Esophagus squamous epithelium (tissue), 4 donors: ENCODE measurements around the gene TOB1.

Experiments used
- POLR2A ChIP-seq, 4 donors: fragments of 450-650 bp; IDR thresholded peaks; one replicate each; pipeline ENCODE4 v1.6.1; 2017; ENCODE audit warnings: antibody characterized with exemption in 4 of 4, mild to moderate bottlenecking in 4 of 4, moderate library complexity in 3 of 4
- TF ChIP-seq, protein P1 (sequence below), 6 experiments: fragments of 450-650 bp in 4 of 6; fragments of 200-600 bp in 2 of 6; sonication (generic) in 2 of 6; IDR thresholded peaks; one replicate each; pipeline ENCODE4 v1.5.1; 2016 to 2019; ENCODE audit warnings: antibody characterized with exemption in 6 of 6, mild to moderate bottlenecking in 4 of 6, moderate library complexity in 4 of 6

DNA sequence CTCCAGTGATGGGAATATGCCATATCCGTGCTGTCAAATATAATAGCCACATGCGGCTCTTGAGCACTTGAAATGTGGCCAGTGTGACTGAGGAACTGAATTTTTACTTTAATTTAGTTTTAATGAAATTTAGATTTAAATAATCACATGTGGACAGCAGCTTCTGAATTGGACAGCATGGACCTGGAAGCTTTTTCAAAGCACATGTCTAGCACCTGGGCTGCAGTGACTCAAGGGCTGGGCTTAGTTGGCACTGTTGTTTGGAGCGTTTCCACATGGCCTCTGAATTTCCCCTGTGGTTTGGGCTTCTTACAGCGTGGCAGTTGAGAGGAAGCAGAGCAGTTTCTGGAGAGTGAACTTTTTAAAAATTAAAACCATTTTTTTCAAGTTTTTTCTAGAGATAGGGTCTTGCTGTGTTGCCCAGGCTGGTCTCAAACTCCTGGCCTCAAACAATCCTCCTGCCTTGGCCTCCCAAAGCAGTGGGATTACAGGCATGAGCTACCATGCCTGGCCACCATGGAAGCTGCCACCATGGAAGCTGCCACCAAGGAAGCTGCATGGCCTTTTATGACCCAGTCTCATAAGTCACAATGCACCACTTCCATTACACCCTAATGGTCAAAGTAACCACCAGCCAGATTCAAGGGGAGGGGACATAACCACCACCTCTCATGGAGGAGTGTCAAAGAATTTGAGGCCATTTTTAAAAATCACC, 6.7 kb upstream of the TOB1 start:
- TF ChIP-seq, protein P1, sequence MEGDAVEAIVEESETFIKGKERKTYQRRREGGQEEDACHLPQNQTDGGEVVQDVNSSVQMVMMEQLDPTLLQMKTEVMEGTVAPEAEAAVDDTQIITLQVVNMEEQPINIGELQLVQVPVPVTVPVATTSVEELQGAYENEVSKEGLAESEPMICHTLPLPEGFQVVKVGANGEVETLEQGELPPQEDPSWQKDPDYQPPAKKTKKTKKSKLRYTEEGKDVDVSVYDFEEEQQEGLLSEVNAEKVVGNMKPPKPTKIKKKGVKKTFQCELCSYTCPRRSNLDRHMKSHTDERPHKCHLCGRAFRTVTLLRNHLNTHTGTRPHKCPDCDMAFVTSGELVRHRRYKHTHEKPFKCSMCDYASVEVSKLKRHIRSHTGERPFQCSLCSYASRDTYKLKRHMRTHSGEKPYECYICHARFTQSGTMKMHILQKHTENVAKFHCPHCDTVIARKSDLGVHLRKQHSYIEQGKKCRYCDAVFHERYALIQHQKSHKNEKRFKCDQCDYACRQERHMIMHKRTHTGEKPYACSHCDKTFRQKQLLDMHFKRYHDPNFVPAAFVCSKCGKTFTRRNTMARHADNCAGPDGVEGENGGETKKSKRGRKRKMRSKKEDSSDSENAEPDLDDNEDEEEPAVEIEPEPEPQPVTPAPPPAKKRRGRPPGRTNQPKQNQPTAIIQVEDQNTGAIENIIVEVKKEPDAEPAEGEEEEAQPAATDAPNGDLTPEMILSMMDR (IDR thresholded peaks at IDR 0.05) = no peak
- TF ChIP-seq POLR2A (IDR thresholded peaks at IDR 0.05) = no peak
